NCI-H2081 treated with DMSO at 0.1 percent for 48 hours (cell line): ENCODE data around the gene SMG1.
"Not testable (repeated sequence)": the region's sequence is repeated elsewhere in the genome, so short reads cannot be mapped to it uniquely, and the experiment has no call there.

Experiments
- DNase-seq: peaks from one replicate; lab custom pipeline; 2025; lab: John Stamatoyannopoulos, UW

Gene SMG1

DNA sequence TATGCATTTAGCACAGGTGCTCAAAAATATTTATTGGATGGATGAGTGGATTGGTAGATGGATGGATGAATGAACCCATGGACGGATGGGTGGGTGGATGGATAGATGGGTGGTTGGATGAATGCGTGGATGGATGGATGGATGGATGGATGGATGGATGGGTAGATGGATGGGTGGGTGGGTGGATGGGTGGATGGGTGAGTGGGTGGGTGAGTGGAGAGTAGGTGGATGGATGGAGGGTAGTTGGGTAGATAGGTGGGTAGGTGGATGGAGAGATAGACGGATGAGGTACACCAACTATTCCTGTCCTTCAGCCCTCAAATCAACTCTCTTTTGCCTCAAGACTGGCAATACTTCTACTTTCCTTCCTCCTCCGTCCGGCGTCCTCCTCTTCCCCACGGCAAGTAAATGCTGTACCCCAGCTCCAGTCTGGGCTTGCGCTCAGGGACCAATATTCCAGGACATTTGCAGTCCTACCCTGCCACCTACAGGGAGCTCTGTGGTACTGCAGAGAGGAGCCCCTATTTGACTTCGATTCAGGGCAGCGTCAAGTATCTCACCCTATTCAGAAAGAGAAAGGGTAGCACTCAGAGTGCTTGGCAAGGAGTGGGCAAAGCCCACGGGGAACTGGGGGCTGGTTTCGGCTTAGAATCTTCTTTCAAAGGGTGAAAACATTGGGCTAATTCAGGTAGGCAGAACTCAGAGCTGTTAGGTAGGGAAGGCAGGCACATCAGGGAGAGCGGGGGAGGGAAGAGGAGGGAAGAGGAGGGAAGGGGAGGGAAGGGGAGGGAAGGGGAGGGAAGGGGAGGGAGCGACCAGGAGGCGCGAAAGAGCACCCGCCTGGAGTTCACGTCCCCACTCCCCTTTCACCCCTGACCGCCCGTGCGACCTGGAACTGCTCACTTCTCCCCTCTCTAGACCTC, 166.3 kb downstream of the SMG1 start:
- DNase-seq: not testable (repeated sequence)

DNA sequence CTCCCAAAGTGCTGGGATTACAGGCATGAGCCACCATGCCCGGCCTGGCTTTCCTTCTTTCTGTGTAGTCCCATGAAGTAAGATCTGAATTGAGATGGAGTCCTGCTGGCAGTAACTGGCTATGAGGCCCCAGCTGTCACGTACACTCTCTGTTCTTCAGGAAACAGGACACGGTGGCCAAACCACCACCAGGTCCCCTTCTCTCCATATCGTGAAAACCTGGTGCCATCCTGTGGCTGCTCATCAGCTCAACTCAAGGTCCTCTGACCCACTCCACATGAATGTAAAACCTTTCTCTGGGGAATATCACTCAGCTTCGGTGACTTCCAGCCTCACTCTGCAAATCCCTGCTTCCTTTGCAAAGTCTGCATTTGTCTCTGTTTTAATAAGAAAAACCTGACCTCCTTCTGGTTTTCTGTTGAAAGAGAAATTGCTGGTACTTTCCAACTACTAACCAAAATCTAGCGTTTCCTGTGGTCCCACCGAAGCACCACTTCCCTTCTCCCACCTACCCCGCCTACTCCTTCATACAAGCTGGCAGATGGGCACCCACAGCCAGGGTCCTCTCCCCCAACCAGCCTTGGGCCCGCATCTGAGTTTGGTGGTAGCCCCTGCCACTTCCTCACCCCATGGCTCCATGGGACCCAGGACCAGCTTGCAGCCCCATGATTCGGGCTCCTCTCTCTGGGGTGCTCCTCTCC, 168.1 kb downstream of the SMG1 start:
- DNase-seq: not testable (repeated sequence)

DNA sequence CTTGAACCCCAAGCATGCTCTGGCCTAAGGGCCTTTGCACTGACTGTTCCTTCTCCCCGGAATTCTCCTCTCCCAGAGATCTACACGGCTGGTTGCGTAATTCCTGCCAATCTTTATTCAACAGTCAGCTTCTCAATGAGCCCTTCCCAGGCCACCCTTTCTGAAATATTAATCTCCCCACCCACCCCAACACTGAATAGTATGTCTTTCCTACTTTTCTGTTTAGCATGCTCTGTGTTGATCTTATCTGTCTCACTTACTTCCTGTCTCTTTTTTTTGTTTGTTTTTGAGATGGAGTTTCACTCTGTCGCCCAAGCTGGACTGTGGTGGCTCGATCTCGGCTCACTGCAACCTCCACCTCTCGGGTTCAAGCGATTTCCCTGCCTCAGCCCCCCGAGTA, 169.6 kb downstream of the SMG1 start:
- DNase-seq: not testable (repeated sequence)
